Measurements from ENCODE around the gene ADGRG4. TPM values are rescaled to one million over a fixed set of nuclear protein-coding genes. Genes with fewer than 3 reads are reported as not detected.

Gene ADGRG4
- total RNA-seq, 2 experiments from 2014 or later = not detected

DNA sequence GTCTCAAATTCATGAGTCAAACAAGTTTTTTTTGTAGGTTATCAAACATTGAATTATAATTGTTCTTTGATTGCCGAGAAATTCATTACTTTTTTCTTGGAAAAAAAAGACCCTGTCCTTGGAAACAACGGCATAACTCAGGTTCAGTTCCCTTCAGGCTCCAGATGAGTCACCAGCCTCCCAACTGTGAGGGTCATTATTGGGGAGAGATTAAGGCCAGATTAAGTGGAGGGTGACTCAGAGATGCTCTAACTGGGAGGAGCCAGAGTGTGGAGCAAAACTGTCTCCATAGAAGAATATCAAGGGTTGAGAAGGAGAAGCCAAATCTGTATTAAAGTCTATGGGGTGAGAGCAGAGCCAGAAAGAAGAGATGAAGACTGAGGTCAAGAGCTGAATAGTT is 9.6 kb downstream of the ADGRG4 start:
- Histone ChIP-seq H3K4me3 (ENCODE audit: low read length) (no peak overlapping the region), H3K27me3 (ENCODE audit: control insufficient read depth in 1 of 2, insufficient read depth in 2 of 2, low read length in 2 of 2) (no peaks in the 10 kb centered on the region), H3K27ac (ENCODE audit: low read depth in 1 of 2, low read length in 2 of 2) (no peak overlapping the region), H3K4me1 (ENCODE audit: insufficient read depth, low read length) (no peaks in the 10 kb centered on the region), H3K36me3 (ENCODE audit: insufficient read depth, low read length) (no peaks in the 10 kb centered on the region), H3K9me3 (ENCODE audit: control insufficient read depth in 1 of 2, insufficient read depth in 1 of 2, low read length in 2 of 2) (no peaks in the 10 kb centered on the region)
- TF ChIP-seq, protein P1, sequence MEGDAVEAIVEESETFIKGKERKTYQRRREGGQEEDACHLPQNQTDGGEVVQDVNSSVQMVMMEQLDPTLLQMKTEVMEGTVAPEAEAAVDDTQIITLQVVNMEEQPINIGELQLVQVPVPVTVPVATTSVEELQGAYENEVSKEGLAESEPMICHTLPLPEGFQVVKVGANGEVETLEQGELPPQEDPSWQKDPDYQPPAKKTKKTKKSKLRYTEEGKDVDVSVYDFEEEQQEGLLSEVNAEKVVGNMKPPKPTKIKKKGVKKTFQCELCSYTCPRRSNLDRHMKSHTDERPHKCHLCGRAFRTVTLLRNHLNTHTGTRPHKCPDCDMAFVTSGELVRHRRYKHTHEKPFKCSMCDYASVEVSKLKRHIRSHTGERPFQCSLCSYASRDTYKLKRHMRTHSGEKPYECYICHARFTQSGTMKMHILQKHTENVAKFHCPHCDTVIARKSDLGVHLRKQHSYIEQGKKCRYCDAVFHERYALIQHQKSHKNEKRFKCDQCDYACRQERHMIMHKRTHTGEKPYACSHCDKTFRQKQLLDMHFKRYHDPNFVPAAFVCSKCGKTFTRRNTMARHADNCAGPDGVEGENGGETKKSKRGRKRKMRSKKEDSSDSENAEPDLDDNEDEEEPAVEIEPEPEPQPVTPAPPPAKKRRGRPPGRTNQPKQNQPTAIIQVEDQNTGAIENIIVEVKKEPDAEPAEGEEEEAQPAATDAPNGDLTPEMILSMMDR (IDR thresholded peaks at IDR 0.05) = no peak
- DNase-seq = no peak
- POLR2A ChIA-PET = no interaction called here
- H3K27me3 Mint-ChIP-seq = no peaks in the 10 kb centered on the region
- no peaks in the 10 kb centered on the region for H3K36me3 Mint-ChIP-seq (ENCODE audit: low read depth)
- H3K4me1 Mint-ChIP-seq (ENCODE audit: low read depth) = no peaks in the 10 kb centered on the region
- H3K9me3 Mint-ChIP-seq = no peaks in the 10 kb centered on the region
- H3K27ac Mint-ChIP-seq = no peak overlapping the region
- ATAC-seq (ENCODE audit: poor library complexity) = no peak
- CTCF ChIA-PET = no interaction called here
- intact Hi-C loops (cut with DNase I, micrococcal nuclease) = no loop called here
- H3K4me3 Mint-ChIP-seq = no peak overlapping the region

DNA sequence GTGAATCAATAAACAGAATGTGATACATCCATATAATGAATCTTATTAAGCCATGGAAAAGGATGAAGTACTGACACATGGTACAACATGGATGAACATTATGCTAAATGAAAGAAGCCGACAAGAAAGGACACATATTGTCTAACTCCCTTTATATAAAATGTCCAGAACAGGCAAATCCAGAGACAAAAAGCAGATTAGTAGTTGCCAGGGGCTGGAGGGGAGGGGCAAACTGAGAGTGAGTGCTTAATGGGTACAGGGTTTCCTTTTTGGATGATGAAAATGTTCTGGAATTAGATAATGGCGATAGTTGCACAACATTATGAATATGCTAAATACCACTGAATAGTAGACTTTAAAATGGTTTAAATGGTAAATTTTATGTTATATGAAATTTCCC is 17.4 kb downstream of the ADGRG4 start:
- POLR2A ChIA-PET = no interaction called here
- DNase-seq = no peak

DNA sequence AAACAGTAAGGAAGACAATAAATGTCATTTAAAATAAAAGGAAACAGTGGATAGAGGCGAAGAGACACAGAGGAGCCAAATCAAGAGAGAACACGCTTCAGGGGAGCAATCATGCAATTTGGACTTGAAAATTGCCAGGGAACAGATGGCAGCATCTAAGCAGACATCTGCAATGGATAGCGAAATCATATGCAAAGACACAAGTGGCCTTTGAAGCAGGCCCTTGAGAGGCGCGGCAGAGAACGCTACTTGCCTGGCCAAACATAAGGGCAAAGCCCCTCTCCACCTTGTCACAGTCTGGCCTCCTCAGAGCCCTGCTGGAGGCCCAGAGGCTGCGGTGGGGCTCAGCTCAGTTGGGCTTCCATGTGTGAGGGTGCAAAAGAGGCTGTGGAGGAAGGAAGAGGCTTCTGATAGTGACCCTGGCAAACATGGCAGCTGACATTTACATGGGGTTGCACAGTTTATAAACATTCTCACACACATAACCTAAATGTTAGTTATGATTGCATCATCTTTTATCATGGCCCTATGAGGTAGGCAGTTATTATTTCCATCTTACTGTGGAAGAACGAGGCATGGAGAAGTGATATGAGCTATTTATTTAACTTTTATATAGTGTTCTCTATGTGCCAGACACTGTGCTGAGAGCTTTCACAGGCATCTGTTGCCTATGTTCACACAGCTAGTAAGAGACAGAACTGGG is 18.3 kb downstream of the ADGRG4 start:
- Mint-ChIP-seq H3K9me3 (no peaks in the 10 kb centered on the region), H3K27me3 (no peaks in the 10 kb centered on the region), H3K4me3 (no peak overlapping the region), H3K36me3 (ENCODE audit: low read depth) (no peaks in the 10 kb centered on the region), H3K27ac (no peak overlapping the region), H3K4me1 (ENCODE audit: low read depth) (no peaks in the 10 kb centered on the region)
- ChIA-PET POLR2A (no interaction called here), CTCF (no interaction called here)
- no peak for ATAC-seq (ENCODE audit: poor library complexity)
- Histone ChIP-seq H3K4me3 (ENCODE audit: low read length) (no peak overlapping the region), H3K4me1 (ENCODE audit: insufficient read depth, low read length) (no peaks in the 10 kb centered on the region), H3K36me3 (ENCODE audit: insufficient read depth, low read length) (no peaks in the 10 kb centered on the region), H3K9me3 (ENCODE audit: control insufficient read depth in 1 of 2, insufficient read depth in 1 of 2, low read length in 2 of 2) (no peaks in the 10 kb centered on the region), H3K27ac (ENCODE audit: low read depth in 1 of 2, low read length in 2 of 2) (no peak overlapping the region), H3K27me3 (ENCODE audit: control insufficient read depth in 1 of 2, insufficient read depth in 2 of 2, low read length in 2 of 2) (no peaks in the 10 kb centered on the region)
- intact Hi-C loops (cut with DNase I, micrococcal nuclease) = no loop called here
- TF ChIP-seq, protein P1 (IDR thresholded peaks at IDR 0.05) = no peak
- no peak for DNase-seq

More for the DNA sequence above, 17.4 kb downstream of the ADGRG4 start:
- Histone ChIP-seq H3K27ac (ENCODE audit: low read depth in 1 of 2, low read length in 2 of 2) (no peak overlapping the region), H3K4me1 (ENCODE audit: insufficient read depth, low read length) (no peaks in the 10 kb centered on the region), H3K36me3 (ENCODE audit: insufficient read depth, low read length) (no peaks in the 10 kb centered on the region), H3K27me3 (ENCODE audit: control insufficient read depth in 1 of 2, insufficient read depth in 2 of 2, low read length in 2 of 2) (no peaks in the 10 kb centered on the region), H3K9me3 (ENCODE audit: control insufficient read depth in 1 of 2, insufficient read depth in 1 of 2, low read length in 2 of 2) (no peaks in the 10 kb centered on the region), H3K4me3 (ENCODE audit: low read length) (no peak overlapping the region)
- Mint-ChIP-seq H3K4me3 (no peak overlapping the region), H3K27ac (no peak overlapping the region), H3K27me3 (no peaks in the 10 kb centered on the region), H3K36me3 (ENCODE audit: low read depth) (no peaks in the 10 kb centered on the region), H3K9me3 (no peaks in the 10 kb centered on the region), H3K4me1 (ENCODE audit: low read depth) (no peaks in the 10 kb centered on the region)
- intact Hi-C loops (cut with DNase I, micrococcal nuclease) = no loop called here
- no peak for ATAC-seq (ENCODE audit: poor library complexity)
- CTCF ChIA-PET = no interaction called here
- TF ChIP-seq, protein P1 (IDR thresholded peaks at IDR 0.05) = no peak

All from CD4-positive, alpha-beta T cell (primary cell).